Measurements from ENCODE around the gene COL24A1. TPM values are rescaled to one million over a fixed set of nuclear protein-coding genes. Genes with fewer than 3 reads are reported as not detected.

The COL24A1 gene
- total RNA-seq, 1 experiment from 2014 or later = 1.1 TPM

GRCh38 chr1:85743814-85744213, 412.8 kb downstream of the COL24A1 start (continued):
- no peak for TF ChIP-seq ZNF425 (CRISPR knock-in tag; conservative IDR thresholded peaks at IDR 0.05)
- no peak for TF ChIP-seq CREM (CRISPR knock-in tag; IDR thresholded peaks at IDR 0.05)
- no peak for TF ChIP-seq ZNF219 (CRISPR knock-in tag; IDR thresholded peaks at IDR 0.05; ENCODE audit: borderline replicate concordance)
- TF ChIP-seq FOXK1 (CRISPR knock-in tag; IDR thresholded peaks at IDR 0.05) = no peak
- no peak for TF ChIP-seq ZSCAN18 (CRISPR knock-in tag; IDR thresholded peaks at IDR 0.05)
- TF ChIP-seq CDX4 (CRISPR knock-in tag; IDR thresholded peaks at IDR 0.05; ENCODE audit: borderline replicate concordance) = no peak
- no peak for TF ChIP-seq STAT6 (CRISPR knock-in tag; conservative IDR thresholded peaks at IDR 0.05; ENCODE audit: low read depth)
- no peak for TF ChIP-seq GTF2I (CRISPR knock-in tag; conservative IDR thresholded peaks at IDR 0.05)

- POLR2A ChIA-PET = no interaction called here
- Mint-ChIP-seq H3K4me1 (no peaks in the 10 kb centered on the region), H3K27me3 (ENCODE audit: low read depth) (no peaks in the 10 kb centered on the region), H3K4me3 (no peak overlapping the region), H3K9me3 (peaks cover 5% of the 10 kb centered on the region), H3K27ac (no peak overlapping the region), H3K36me3 (no peaks in the 10 kb centered on the region)
- CTCF ChIA-PET = no interaction called here
- DNase-seq (ENCODE audit: low spot score) (no peak), ATAC-seq (no peak)
- no peak for TF ChIP-seq SOX15 (CRISPR knock-in tag; IDR thresholded peaks at IDR 0.05)
- TF ChIP-seq CREM (CRISPR knock-in tag; IDR thresholded peaks at IDR 0.05) = no peak
- no peak for TF ChIP-seq FOXP4 (CRISPR knock-in tag; IDR thresholded peaks at IDR 0.05)
- no peak for TF ChIP-seq ZNF425 (CRISPR knock-in tag; conservative IDR thresholded peaks at IDR 0.05)
- no peak for TF ChIP-seq ARID4B (CRISPR knock-in tag; IDR thresholded peaks at IDR 0.05; ENCODE audit: borderline replicate concordance)
- TF ChIP-seq IRF1 (CRISPR knock-in tag; IDR thresholded peaks at IDR 0.05) = no peak
- no peak for TF ChIP-seq HMGA2 (CRISPR knock-in tag; IDR thresholded peaks at IDR 0.05)
- no peak for TF ChIP-seq MYBL2 (CRISPR knock-in tag; IDR thresholded peaks at IDR 0.05)
- TF ChIP-seq ZNF138 (CRISPR knock-in tag; conservative IDR thresholded peaks at IDR 0.05) = no peak
- no peak for TF ChIP-seq TEAD4 (CRISPR knock-in tag; IDR thresholded peaks at IDR 0.05)
- TF ChIP-seq OVOL2 (CRISPR knock-in tag; IDR thresholded peaks at IDR 0.05; ENCODE audit: borderline replicate concordance) = no peak
- no peak for TF ChIP-seq RELA (CRISPR knock-in tag; IDR thresholded peaks at IDR 0.05; ENCODE audit: borderline replicate concordance)
These were observed 421.6 kb downstream of the COL24A1 start for GRCh38 chr1:85734931-85735330.
